HG03460 (cell line): ENCODE results near the gene SUN1.

Experiments used
- ATAC-seq: cut with Tn5 transposase; IDR thresholded peaks from one replicate; pipeline ENCODE4 v1.9.1; 2021; ENCODE audit not compliant: unreplicated experiment

The SUN1 gene

DNA sequence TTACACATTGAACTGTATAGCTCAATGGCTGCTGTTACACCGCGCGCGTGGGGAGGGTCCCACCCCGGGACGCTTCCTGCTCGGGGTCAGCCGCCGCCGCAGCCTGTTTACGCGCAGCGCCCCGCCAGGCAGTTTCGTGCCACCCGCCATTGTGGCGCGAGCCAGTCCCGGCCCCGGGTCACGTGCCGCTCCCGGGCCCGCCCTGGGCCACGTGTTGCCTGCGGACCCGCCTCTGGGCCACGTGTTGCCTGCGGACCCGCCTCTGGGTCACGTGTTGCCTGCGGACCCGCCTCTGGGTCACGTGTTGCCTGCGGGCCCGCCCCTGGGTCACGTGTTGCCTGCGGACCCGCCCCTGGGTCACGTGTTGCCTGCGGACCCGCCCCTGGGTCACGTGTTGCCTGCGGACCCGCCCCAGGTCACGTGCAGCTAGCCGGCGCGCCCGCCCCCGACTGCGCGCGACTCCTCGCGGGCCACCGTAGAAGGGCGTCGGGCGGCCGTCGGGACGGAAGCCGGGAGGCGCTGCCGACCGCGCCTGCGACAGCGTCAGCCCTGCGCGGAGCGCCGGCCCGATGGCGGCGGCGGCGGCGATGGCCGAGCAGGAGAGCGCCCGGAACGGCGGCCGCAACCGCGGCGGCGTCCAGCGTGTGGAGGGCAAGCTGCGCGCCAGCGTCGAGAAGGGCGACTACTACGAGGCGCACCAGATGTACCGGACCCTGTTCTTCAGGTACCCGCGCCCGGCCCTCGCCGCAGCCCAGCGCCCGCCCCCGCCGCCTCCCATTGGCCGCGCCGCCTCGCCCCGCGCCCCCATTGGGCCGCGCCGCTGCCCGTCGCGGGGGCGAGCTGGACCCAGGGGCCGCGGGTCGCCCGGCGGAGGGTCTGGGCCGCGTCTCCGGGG lies 44.0 kb downstream of the SUN1 start, which contains the start of gene GET4:
Gene GET4, plus strand, starts transcription at position 478 of the 895 bp plus-strand sequence. Its CDS starts 92 bp downstream, at position 570.
- ATAC-seq: peak; percentile 67

DNA sequence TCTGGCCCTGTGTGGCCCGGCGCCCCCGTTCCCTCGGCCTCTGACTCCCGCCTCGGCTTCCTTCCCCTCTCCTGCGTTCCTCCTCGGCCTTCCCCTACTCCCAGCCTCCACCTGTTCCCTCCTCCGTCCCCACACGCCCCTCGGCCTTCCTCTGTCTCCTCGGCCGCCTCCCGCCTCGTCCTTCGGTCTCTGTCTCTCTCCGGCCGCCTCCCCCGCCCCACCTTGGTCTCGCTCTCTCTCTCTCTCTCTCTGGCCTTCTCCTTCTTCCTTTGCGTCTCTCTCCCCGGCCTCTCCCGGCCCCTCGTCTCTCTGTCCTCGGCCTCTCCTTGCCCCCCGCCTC lies 44.7 kb downstream of the SUN1 start:
- peak; percentile 11 for ATAC-seq

DNA sequence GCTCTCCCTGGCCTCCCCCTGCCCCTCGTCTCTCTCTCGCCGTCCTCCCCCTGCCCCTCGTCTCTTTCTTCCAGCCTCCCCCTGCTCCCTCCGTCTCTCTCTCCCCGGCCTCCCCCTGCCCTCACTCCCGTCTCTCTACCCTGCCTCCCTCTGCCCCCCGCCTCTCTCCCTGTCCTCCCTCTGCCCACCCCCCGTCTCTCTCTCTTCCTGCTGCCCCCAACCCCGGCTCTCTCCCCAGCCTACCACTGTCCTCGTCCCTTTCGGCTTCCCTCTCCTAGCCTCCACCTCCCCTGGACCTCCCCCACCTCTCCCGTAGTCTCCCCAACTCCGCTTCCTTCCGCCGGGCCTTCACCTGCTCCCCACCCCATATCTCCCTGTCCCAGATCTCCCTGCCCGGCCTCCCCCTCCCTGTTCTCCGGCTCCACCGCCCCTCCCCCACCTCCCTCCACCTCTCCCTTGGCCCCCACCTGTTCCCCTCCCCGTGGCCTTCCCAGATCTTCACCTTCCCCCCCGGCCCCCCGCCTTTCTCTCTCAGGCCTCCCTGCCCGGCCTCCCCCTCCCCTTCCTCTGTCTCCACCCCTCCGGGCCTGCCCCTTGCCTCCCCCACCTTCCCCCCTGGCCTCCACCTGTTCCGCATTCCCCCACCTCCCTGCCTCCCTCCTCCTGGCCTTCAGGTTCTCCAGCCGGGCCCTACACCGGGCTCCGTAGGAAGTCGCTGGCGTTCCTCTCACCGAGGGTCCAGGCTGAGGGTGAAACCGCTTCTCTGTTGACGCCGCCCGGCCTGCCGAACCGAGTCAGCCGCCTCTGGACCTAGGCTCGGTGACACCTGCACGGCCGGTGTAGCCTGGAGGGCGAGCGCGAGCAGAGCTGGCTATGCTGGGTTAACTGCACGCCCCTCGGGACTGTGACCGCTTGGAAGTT lies 45.3 kb downstream of the SUN1 start:
- ATAC-seq: no peak

DNA sequence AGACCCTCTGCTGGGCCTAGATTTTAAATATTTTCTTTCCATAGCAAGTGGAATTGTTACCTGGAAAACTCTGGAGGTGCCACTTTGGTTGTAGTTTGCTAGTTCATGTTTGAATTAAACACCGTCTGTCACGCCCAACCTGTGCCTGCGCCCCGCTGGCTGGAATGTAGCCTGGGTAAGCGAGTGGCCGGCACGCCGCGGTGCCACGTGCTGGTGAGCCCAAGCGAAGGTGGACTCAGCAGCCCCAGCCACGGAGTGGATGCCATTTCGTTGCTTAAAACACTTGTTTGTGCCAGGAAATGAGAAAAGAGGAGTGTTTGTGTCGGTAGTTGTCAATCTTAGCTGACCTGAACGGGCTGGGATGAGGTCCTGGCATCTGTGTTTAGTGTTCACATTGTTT lies 46.8 kb downstream of the SUN1 start:
- no peak for ATAC-seq

GRCh38 chr7:879706-880105 lies 47.4 kb downstream of the SUN1 start:
- ATAC-seq: no peak

GRCh38 chr7:880450-880849 lies 48.2 kb downstream of the SUN1 start:
- ATAC-seq: no peak

- ATAC-seq: no peak
Measured at GRCh38 chr7:881441-882234, 49.4 kb downstream of the SUN1 start.

GRCh38 chr7:882336-883035 lies 50.2 kb downstream of the SUN1 start:
- ATAC-seq: no peak

GRCh38 chr7:883055-884021 lies 51.1 kb downstream of the SUN1 start:
- ATAC-seq: no peak

DNA sequence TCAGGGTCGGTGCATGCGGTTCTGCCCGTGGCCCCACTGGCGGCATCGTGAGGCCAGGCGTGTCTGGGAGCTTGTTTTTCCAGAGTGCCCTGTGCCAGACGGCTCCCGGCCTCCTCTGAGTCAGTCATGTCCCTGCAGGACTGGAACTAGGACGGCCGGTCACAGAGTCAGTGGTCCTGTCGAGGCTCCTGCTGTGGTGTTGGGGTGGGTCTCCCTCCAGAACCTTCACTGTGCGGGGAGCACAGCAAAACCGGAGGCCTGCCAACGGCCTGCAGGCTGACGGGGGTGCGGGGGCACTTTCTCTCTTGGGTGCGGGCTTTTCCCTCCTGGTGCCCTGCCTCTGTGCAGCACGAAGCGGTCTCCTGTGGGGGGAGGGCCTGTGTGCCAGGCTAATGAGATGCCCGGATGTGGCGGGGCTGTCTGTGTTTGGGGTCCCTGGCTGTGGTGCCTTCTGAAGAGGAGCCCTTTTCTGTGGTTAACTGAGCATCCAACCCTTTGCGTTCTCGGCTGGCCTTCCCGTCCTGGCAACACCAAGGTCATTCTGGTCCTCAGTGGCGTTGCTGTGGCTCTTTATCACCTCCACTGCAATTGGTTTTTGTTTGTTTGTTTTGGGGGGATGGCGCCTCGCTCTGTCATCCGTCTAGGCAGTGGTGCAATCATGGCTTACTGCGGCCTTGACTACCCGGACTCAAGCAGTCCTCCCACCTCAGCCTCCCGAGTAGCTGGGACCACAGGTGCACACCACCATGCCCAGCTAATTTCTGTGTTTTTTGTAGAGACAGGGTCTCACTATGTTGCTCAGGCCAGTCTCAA lies 52.1 kb downstream of the SUN1 start:
- no peak for ATAC-seq

DNA sequence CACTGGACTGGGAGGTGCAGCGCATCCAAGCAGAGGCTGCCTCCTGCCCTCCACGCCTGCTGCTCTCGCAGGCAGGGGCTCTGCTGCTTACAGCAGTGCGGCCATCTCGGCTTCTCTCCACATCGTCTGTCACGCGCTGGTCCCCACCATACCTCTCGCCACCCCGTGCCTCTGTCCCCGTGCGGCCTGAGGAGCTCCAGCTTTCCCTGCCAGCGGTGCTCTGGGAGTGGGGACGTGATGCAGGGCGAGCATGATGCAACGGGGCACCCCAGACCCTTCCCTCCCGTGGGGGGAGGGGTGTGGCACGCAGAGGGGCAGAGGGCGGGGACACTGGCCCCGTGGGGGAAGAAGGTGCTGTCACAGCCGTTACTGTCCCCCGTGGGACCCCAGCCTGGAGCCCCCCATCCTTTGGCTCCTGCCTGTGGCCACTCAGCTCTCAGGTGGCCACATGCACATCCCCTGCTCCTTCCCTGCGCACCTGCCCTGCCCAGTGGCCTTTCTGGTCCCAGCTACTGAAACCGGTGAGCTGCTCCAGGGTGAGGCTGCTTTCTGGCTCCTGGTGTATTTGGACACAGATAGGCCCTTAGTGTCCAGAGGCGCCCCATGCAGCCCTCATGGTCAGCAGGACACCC lies 53.1 kb downstream of the SUN1 start:
- no peak for ATAC-seq

DNA sequence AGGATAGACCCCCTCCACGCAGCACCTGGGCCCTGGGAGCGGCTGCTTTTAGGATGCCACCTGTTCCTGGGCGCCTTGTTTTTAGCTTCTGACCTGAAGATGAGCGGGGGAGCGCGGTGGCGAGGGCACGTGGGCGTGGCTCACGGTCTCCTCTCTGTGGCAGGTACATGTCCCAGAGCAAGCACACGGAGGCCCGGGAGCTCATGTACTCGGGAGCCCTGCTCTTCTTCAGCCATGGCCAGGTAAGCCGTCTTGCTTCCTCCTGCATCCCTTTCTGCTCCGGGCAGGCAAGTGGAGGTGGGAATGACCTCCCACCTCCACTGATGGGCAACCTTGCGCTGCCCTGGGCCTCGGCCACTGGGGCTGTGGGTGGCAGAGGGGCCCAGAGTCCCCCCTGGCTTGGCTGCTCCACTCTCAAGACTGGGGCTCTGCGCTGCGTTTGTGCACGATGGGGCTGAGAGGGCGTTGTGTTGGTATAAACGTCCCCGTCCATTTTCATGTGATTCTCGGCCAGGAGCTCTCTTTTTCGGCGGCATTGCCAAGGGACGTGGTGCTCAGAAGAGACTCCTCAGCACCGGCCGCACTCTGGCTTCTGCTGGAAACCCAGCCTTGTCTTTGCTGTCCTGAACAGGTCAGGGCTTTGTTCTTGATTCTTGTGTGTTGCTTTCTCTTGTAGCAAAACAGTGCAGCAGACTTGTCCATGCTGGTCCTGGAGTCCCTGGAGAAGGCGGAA lies 53.8 kb downstream of the SUN1 start:
- ATAC-seq: no peak

DNA sequence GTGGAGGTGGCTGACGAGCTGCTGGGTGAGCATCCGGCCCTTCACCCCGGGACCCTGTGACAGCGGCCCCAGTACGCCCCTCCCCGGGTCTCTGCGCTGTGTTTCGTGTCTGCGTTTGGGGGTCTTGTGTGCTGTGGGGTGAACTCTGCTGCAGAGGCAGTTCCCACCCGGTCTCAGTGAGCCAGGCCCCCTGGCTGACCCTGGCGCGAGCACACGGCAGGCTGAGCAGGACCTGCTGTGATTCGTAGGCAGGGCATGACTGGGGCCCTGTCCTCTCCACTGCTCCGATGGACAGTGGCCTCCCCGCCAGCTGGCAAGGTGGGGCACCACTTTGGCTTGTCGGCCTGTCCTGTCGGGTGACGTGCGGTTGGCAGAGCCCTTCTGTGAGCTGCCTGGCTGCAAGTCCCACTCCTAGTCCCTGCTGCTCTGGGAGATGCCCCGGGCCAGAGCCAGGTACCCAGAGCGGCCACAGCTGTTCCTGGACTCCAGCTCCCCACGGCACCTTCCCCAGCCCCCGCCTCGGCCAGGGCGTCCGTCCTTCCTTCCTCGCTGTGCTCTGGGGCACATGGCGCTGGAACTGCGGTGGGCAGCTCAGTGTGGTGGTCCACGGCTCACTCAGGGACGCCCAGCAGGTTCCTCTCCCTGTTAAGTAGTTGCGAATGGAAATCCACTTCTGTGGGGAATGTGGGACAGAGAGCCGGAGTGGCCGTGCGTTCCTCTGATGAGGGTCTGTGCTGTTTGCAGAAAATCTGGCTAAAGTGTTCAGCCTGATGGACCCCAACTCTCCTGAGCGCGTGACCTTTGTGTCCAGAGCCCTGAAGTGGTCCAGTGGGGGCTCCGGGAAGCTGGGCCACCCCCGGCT lies 54.6 kb downstream of the SUN1 start:
- ATAC-seq: no peak

DNA sequence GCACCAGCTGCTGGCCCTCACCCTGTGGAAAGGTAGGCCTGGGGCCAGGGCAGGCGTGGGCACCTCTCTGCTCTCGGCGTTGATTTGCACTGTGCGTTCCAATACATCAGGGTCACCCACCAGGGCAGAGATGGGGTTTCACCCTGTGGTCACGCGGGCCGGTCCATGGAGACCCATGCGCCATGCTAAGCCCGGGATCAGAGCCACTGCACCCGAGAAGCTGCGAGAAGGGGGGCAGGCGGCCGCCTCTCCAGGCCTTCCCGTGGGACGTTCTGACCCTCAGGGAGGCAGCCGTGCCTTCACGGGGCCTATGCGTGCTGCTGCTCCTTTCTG lies 55.2 kb downstream of the SUN1 start:
- ATAC-seq: no peak

- ATAC-seq: no peak
Measured at GRCh38 chr7:888081-889024, 56.1 kb downstream of the SUN1 start.

- no peak for ATAC-seq
Measured at GRCh38 chr7:889025-889390, 56.7 kb downstream of the SUN1 start.
